HepG2 (cell line): ENCODE data around the gene TMEM95. TPM values are rescaled to one million over a fixed set of nuclear protein-coding genes. Genes with fewer than 3 reads are reported as not detected.
A peak's percentile ranks its signal among the peaks of the same experiment; 100 is the strongest.

ENCODE experiments used
- AHDC1 ChIP-seq: sonication (generic); formaldehyde crosslinking; IDR thresholded peaks from 2 replicates; pipeline ENCODE4 v1.5.1; 2020; ENCODE audit warnings: mild to moderate bottlenecking, missing genetic modification reagents, borderline replicate concordance
- GMEB1 ChIP-seq: sonication (generic); formaldehyde crosslinking; IDR thresholded peaks from 2 replicates; pipeline ENCODE4 v1.5.1; 2020; ENCODE audit warnings: missing genetic modification reagents, mild to moderate bottlenecking, borderline replicate concordance
- NBN ChIP-seq: fragments of 450-650 bp; conservative IDR thresholded peaks from 2 replicates; pipeline ENCODE4 v1.6.1; 2017
- PHB2 ChIP-seq: fragments of 450-650 bp; IDR thresholded peaks from 2 replicates; pipeline ENCODE4 v1.6.1; 2018; ENCODE audit not compliant: partially characterized antibody
- YEATS2 ChIP-seq: sonication (generic); formaldehyde crosslinking; IDR thresholded peaks from 2 replicates; pipeline ENCODE4 v1.4.0; 2020; ENCODE audit warnings: missing genetic modification reagents, borderline replicate concordance
- ZBTB20 ChIP-seq: sonication (generic); formaldehyde crosslinking; IDR thresholded peaks from 2 replicates; pipeline ENCODE4 v1.8.1; 2023; ENCODE audit warnings: missing genetic modification reagents, low read depth, mild to moderate bottlenecking, borderline replicate concordance
- ZMYM3 ChIP-seq: sonication (generic); formaldehyde crosslinking; IDR thresholded peaks from 2 replicates; pipeline ENCODE4 v1.5.1; 2020; ENCODE audit warnings: mild to moderate bottlenecking, missing genetic modification reagents
- ZNF780A ChIP-seq: sonication (generic); formaldehyde crosslinking; IDR thresholded peaks from 2 replicates; pipeline ENCODE4 v1.8.0; 2022; ENCODE audit warnings: mild to moderate bottlenecking, missing genetic modification reagents, moderate library complexity
- polyA plus RNA-seq, 8 experiments: library from polyadenylated mRNA; depleted of rRNA in 3 of 8; stranded (reverse) in 7 of 8; unstranded in 1 of 8; fragments of >200 nt; fragmentation: Illumina TruSeq in 4 of 8; extraction: Trizol in 4 of 8; gene quantifications; 2 replicates each; pipeline versions ENCODE4 v1.2.1 to v1.2.3, GENCODE V29; 2011 to 2016; ENCODE audit warnings: low read depth in 4 of 8, missing spikeins in 1 of 8, mixed read lengths in 1 of 8; ENCODE audit not compliant: insufficient read depth in 1 of 8
- total RNA-seq, 5 experiments: library from RNA; depleted of rRNA; stranded (reverse); fragments of >200 nt; fragmentation: Illumina TruSeq; extraction: Trizol; gene quantifications; 2 replicates each; pipeline ENCODE4 v1.2.3, GENCODE V29; 2016; ENCODE audit warnings: low read depth in 1 of 5
- TF ChIP-seq, protein P1 (sequence below): IDR thresholded peaks from 2 replicates; pipeline ENCODE4 v1.6.1; 2016; ENCODE audit warnings: mild to moderate bottlenecking
- TF ChIP-seq, protein P2 (sequence below): sonication (generic); formaldehyde crosslinking; conservative IDR thresholded peaks from 2 replicates; pipeline ENCODE4 v1.8.0; 2022; ENCODE audit warnings: missing genetic modification reagents
- TF ChIP-seq, protein P3 (sequence below): sonication (generic); formaldehyde crosslinking; IDR thresholded peaks from 2 replicates; pipeline ENCODE4 v1.5.1; 2020; ENCODE audit warnings: missing genetic modification reagents, mild to moderate bottlenecking, borderline replicate concordance

TMEM95 gene
- total and polyA plus RNA-seq, 2 of the 13 experiments (the other 11 are each of a cell fraction or from before 2014, with no cell fraction given), result not detected

- TF ChIP-seq GMEB1 (CRISPR knock-in tag) (peak; percentile 86), ZBTB20 (CRISPR knock-in tag) (0 out of 2 replicates have a peak, but pooled peaks have one; percentile 34), NBN (no peak), ZMYM3 (no peak), AHDC1 (CRISPR knock-in tag) (no peak), PHB2 (no peak), YEATS2 (CRISPR knock-in tag) (peak; percentile 48; the same call in 1 of the 2 replicates), ZNF780A (CRISPR knock-in tag) (no peak)
- TF ChIP-seq, protein P1, sequence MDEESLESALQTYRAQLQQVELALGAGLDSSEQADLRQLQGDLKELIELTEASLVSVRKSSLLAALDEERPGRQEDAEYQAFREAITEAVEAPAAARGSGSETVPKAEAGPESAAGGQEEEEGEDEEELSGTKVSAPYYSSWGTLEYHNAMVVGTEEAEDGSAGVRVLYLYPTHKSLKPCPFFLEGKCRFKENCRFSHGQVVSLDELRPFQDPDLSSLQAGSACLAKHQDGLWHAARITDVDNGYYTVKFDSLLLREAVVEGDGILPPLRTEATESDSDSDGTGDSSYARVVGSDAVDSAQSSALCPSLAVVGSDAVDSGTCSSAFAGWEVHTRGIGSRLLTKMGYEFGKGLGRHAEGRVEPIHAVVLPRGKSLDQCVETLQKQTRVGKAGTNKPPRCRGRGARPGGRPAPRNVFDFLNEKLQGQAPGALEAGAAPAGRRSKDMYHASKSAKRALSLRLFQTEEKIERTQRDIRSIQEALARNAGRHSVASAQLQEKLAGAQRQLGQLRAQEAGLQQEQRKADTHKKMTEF (CRISPR knock-in tag), result peak; percentile 64
- TF ChIP-seq, protein P2, sequence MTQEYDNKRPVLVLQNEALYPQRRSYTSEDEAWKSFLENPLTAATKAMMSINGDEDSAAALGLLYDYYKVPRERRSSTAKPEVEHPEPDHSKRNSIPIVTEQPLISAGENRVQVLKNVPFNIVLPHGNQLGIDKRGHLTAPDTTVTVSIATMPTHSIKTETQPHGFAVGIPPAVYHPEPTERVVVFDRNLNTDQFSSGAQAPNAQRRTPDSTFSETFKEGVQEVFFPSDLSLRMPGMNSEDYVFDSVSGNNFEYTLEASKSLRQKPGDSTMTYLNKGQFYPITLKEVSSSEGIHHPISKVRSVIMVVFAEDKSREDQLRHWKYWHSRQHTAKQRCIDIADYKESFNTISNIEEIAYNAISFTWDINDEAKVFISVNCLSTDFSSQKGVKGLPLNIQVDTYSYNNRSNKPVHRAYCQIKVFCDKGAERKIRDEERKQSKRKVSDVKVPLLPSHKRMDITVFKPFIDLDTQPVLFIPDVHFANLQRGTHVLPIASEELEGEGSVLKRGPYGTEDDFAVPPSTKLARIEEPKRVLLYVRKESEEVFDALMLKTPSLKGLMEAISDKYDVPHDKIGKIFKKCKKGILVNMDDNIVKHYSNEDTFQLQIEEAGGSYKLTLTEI (CRISPR knock-in tag), result no peak
- TF ChIP-seq, protein P3, sequence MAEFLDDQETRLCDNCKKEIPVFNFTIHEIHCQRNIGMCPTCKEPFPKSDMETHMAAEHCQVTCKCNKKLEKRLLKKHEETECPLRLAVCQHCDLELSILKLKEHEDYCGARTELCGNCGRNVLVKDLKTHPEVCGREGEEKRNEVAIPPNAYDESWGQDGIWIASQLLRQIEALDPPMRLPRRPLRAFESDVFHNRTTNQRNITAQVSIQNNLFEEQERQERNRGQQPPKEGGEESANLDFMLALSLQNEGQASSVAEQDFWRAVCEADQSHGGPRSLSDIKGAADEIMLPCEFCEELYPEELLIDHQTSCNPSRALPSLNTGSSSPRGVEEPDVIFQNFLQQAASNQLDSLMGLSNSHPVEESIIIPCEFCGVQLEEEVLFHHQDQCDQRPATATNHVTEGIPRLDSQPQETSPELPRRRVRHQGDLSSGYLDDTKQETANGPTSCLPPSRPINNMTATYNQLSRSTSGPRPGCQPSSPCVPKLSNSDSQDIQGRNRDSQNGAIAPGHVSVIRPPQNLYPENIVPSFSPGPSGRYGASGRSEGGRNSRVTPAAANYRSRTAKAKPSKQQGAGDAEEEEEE (CRISPR knock-in tag), result no peak
These were observed 47.9 kb upstream of the TMEM95 start, which contains the start of gene EIF5A (continued) for GRCh38 chr17:7306911-7307685.
